NCI-H2227 treated with DMSO at 0.1 percent for 48 hours (cell line): ENCODE results near the gene LRRTM3.

ENCODE experiments used
- DNase-seq: peaks from one replicate; lab custom pipeline; 2025; lab: John Stamatoyannopoulos, UW

The LRRTM3 gene

GRCh38 chr10:67033878-67034277 is 108.0 kb downstream of the LRRTM3 start:
- DNase-seq: no peak

GRCh38 chr10:67036808-67037207 is 111.0 kb downstream of the LRRTM3 start:
- no peak for DNase-seq

- no peak for DNase-seq
Measured at GRCh38 chr10:67043041-67043440, 117.2 kb downstream of the LRRTM3 start.

GRCh38 chr10:67045404-67045803 is 119.6 kb downstream of the LRRTM3 start:
- DNase-seq: no peak

GRCh38 chr10:67046507-67046906 is 120.7 kb downstream of the LRRTM3 start:
- no peak for DNase-seq

- DNase-seq: no peak
Measured at GRCh38 chr10:67049988-67050387, 124.2 kb downstream of the LRRTM3 start.

- no peak for DNase-seq
Measured at GRCh38 chr10:67050415-67050814, 124.6 kb downstream of the LRRTM3 start.

- no peak for DNase-seq
Measured at GRCh38 chr10:67072654-67073053, 146.8 kb downstream of the LRRTM3 start.

- no peak for DNase-seq
Measured at GRCh38 chr10:67075491-67075971, 149.7 kb downstream of the LRRTM3 start.

GRCh38 chr10:67076144-67076543 is 150.3 kb downstream of the LRRTM3 start:
- DNase-seq: no peak

- no peak for DNase-seq
Measured at GRCh38 chr10:67077376-67077775, 151.5 kb downstream of the LRRTM3 start.

- DNase-seq: peak; percentile 5
Measured at GRCh38 chr10:67079126-67079525, 153.3 kb downstream of the LRRTM3 start.

- DNase-seq: no peak
Measured at GRCh38 chr10:67086327-67087134, 160.7 kb downstream of the LRRTM3 start.

- no peak for DNase-seq
Measured at GRCh38 chr10:67087135-67087425, 161.2 kb downstream of the LRRTM3 start.

- DNase-seq: no peak
Measured at GRCh38 chr10:67088036-67088435, 162.2 kb downstream of the LRRTM3 start.

GRCh38 chr10:67095531-67095930 is 169.7 kb downstream of the LRRTM3 start:
- DNase-seq: no peak

GRCh38 chr10:67098461-67098860 is 172.6 kb downstream of the LRRTM3 start:
- no peak for DNase-seq

- no peak for DNase-seq
Measured at GRCh38 chr10:67100951-67101350, 175.1 kb downstream of the LRRTM3 start.

- DNase-seq: no peak
Measured at GRCh38 chr10:67107670-67108069, 181.8 kb downstream of the LRRTM3 start.

GRCh38 chr10:67110286-67110685 is 184.4 kb downstream of the LRRTM3 start:
- DNase-seq: peak; percentile 70

GRCh38 chr10:67112765-67113164 is 186.9 kb downstream of the LRRTM3 start:
- DNase-seq: no peak

GRCh38 chr10:67114945-67115344 is 189.1 kb downstream of the LRRTM3 start:
- no peak for DNase-seq

GRCh38 chr10:67115972-67116371 is 190.1 kb downstream of the LRRTM3 start:
- peak; percentile 43 for DNase-seq

GRCh38 chr10:67119651-67120050 is 193.8 kb downstream of the LRRTM3 start:
- no peak for DNase-seq
